ENCODE data around the gene NRG3. TPM values are rescaled to one million over a fixed set of nuclear protein-coding genes. Genes with fewer than 3 reads are reported as not detected.

The NRG3 gene
- total RNA-seq, 1 donor from 2014 or later = 2.3 TPM

- TF ChIP-seq, protein P1, sequence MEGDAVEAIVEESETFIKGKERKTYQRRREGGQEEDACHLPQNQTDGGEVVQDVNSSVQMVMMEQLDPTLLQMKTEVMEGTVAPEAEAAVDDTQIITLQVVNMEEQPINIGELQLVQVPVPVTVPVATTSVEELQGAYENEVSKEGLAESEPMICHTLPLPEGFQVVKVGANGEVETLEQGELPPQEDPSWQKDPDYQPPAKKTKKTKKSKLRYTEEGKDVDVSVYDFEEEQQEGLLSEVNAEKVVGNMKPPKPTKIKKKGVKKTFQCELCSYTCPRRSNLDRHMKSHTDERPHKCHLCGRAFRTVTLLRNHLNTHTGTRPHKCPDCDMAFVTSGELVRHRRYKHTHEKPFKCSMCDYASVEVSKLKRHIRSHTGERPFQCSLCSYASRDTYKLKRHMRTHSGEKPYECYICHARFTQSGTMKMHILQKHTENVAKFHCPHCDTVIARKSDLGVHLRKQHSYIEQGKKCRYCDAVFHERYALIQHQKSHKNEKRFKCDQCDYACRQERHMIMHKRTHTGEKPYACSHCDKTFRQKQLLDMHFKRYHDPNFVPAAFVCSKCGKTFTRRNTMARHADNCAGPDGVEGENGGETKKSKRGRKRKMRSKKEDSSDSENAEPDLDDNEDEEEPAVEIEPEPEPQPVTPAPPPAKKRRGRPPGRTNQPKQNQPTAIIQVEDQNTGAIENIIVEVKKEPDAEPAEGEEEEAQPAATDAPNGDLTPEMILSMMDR (IDR thresholded peaks at IDR 0.05) = no peak
- intact Hi-C loops (cut with DNase I) = no loop called here
- Histone ChIP-seq H3K9me3 (no peaks in the 10 kb centered on the region), H3K4me1 (no peaks in the 10 kb centered on the region), H3K4me3 (no peak overlapping the region), H3K36me3 (no peaks in the 10 kb centered on the region), H3K27ac (no peak overlapping the region), H3K27me3 (no peaks in the 10 kb centered on the region)
- DNase-seq (no peak), ATAC-seq (no peak)
Observed at GRCh38 chr10:82757397-82757796, 882.4 kb downstream of the NRG3 start.

GRCh38 chr10:82757901-82758300 is 882.9 kb downstream of the NRG3 start:
- no peak for ATAC-seq
- no peak for DNase-seq
- H3K27ac ChIP-seq = no peak overlapping the region
- H3K36me3 ChIP-seq = no peaks in the 10 kb centered on the region
- TF ChIP-seq, protein P1 (IDR thresholded peaks at IDR 0.05) = no peak
- H3K27me3 ChIP-seq = no peaks in the 10 kb centered on the region
- H3K4me3 ChIP-seq = no peak overlapping the region
- intact Hi-C loops (cut with DNase I) = no loop called here
- H3K4me1 ChIP-seq = no peaks in the 10 kb centered on the region
- no peaks in the 10 kb centered on the region for H3K9me3 ChIP-seq

DNA sequence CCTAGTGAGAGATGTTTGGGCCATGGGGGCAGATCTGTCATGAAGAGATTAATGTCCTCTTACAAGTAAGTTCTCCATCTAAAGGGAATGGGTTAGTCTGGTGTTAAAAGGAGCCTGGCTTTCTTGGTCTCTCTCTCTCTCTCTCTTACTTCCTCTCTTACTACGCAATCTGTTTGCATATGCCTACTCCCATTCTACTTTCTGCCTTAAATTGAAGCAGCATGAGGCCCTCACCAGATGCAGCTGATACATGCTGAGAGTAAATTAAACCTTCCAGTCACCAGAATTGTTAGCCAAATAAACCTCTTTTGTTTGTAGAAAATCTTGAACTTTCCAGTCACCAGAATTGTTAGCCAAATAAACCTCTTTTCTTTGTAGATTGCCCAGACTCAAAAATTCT is 884.1 kb downstream of the NRG3 start:
- TF ChIP-seq, protein P1 (IDR thresholded peaks at IDR 0.05) = no peak
- H3K9me3 ChIP-seq = no peaks in the 10 kb centered on the region
- no peaks in the 10 kb centered on the region for H3K36me3 ChIP-seq
- ATAC-seq (no peak), DNase-seq (no peak)
- no peaks in the 10 kb centered on the region for H3K27me3 ChIP-seq
- no peaks in the 10 kb centered on the region for H3K4me1 ChIP-seq
- H3K27ac ChIP-seq = no peak overlapping the region
- intact Hi-C loops (cut with DNase I) = no loop called here
- H3K4me3 ChIP-seq = no peak overlapping the region

DNA sequence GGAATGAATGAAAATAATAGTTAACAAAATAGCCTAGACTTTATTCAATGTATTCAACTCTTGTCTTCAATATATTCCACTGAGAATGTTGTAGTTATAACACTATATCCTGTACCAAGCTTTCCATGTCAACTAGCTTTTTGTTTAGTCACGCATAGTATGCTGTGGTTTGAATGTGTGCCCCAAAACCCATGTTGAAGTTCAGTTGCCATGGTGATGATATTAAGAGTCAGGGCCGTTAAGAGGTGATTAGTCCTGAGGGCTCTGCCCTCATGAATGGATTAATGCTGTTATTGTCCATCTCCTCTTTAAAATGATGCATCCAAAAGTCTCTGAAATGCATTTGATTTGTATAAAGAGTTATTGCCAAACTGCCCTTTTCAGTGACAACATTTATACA is 887.6 kb downstream of the NRG3 start:
- no peaks in the 10 kb centered on the region for H3K36me3 ChIP-seq
- H3K4me3 ChIP-seq = no peak overlapping the region
- ATAC-seq = no peak
- H3K9me3 ChIP-seq = no peaks in the 10 kb centered on the region
- H3K27ac ChIP-seq = no peak overlapping the region
- no peaks in the 10 kb centered on the region for H3K27me3 ChIP-seq
- DNase-seq = no peak
- intact Hi-C loops (cut with DNase I) = no loop called here
- TF ChIP-seq, protein P1 (IDR thresholded peaks at IDR 0.05) = no peak
- no peaks in the 10 kb centered on the region for H3K4me1 ChIP-seq

DNA sequence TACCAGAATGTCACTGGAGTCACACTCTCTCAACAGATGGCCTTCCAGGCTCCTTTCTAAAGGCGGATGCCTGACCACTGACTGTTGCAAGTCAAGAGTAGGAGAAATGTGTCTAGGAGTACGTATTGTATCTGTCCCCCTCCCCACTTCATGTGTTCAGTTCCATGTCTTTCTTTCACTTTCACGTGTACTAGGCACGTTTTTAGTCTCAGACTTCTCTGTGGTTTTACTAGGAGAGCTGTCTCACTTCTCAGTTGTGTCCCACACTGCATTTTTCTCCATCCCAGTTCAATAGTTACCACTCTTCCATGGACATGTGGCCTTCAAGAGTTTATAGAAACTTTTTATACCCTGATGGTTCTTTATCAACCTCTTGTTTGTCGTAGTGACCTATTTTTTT is 893.0 kb downstream of the NRG3 start:
- intact Hi-C loops (cut with DNase I) = no loop called here
- Histone ChIP-seq H3K27ac (no peak overlapping the region), H3K27me3 (no peaks in the 10 kb centered on the region), H3K36me3 (no peaks in the 10 kb centered on the region), H3K9me3 (no peaks in the 10 kb centered on the region), H3K4me3 (no peak overlapping the region), H3K4me1 (no peaks in the 10 kb centered on the region)
- TF ChIP-seq, protein P1 (IDR thresholded peaks at IDR 0.05) = no peak
- ATAC-seq (no peak), DNase-seq (no peak)

- intact Hi-C loops (cut with DNase I) = no loop called here
- Histone ChIP-seq H3K4me1 (no peaks in the 10 kb centered on the region), H3K9me3 (no peaks in the 10 kb centered on the region), H3K36me3 (no peaks in the 10 kb centered on the region), H3K4me3 (no peak overlapping the region), H3K27ac (no peak overlapping the region), H3K27me3 (no peaks in the 10 kb centered on the region)
- TF ChIP-seq, protein P1 (IDR thresholded peaks at IDR 0.05) = no peak
- DNase-seq (no peak), ATAC-seq (no peak)
Observed at GRCh38 chr10:82778908-82779307, 903.9 kb downstream of the NRG3 start.

Data from upper lobe of right lung (tissue), 1 donor.